IMR-90 (cell line): ENCODE measurements around the gene COX14. TPM values are rescaled to one million over a fixed set of nuclear protein-coding genes. Genes with fewer than 3 reads are reported as not detected.

Experiments used
- ATAC-seq: fragments of 200-7000 bp; cut with Tn5 transposase; 2 replicates; pipeline ENCODE4 v1.9.1; 2020; ENCODE audit warnings: low read depth, mild to moderate bottlenecking, moderate library complexity
- BruUV-seq: library from RNA; stranded (reverse); fragments of 400-500 nt; replicated peaks from 2 replicates; lab custom pipeline; 2021; lab: Mats Ljungman, UMichigan
- CTCF ChIA-PET: fragments of 300-600 bp; formaldehyde crosslinking; extraction: SDS; loops from one replicate; lab custom pipeline; 2021; ENCODE audit warnings: antibody characterized with exemption; lab: Yijun Ruan, JAX
- POLR2A ChIA-PET: fragments of 300-600 bp; sonication (Branson Sonifier 250); formaldehyde crosslinking; loops from one replicate; lab custom pipeline; 2022; ENCODE audit warnings: antibody characterized with exemption; ENCODE audit not compliant: unreplicated experiment; lab: Charles Lee
- DNase-seq: peaks from one replicate; pipeline ENCODE4 v3.0.0; 2013
- H2AFZ ChIP-seq: replicated peaks from 2 replicates; pipeline ENCODE3; 2013; ENCODE audit warnings: low read length, mild to moderate bottlenecking; ENCODE audit not compliant: poor library complexity
- H2AK5ac ChIP-seq: 2 replicates; pipeline ENCODE4 v1.6.1; 2013; ENCODE audit warnings: low read depth, low read length, inconsistent platforms
- H2AK9ac ChIP-seq: replicated peaks from 2 replicates; pipeline ENCODE3; 2013; ENCODE audit warnings: mild to moderate bottlenecking, low read depth, low read length, moderate library complexity; ENCODE audit not compliant: poor library complexity
- H2BK120ac ChIP-seq: 2 replicates; pipeline ENCODE4 v1.6.1; 2013; ENCODE audit warnings: low read depth, low read length, inconsistent platforms
- H2BK15ac ChIP-seq: 3 replicates; pipeline ENCODE4 v1.6.1; 2013; ENCODE audit warnings: low read depth, low read length, inconsistent platforms
- H2BK20ac ChIP-seq: 2 replicates; pipeline ENCODE4 v1.6.1; 2013; ENCODE audit warnings: low read depth, mild to moderate bottlenecking, inconsistent platforms, low read length, moderate library complexity
- H2BK5ac ChIP-seq: 2 replicates; pipeline ENCODE4 v1.6.1; 2013; ENCODE audit warnings: mild to moderate bottlenecking, low read depth, low read length, inconsistent platforms; ENCODE audit not compliant: poor library complexity, severe bottlenecking
- H3K14ac ChIP-seq: replicated peaks from 2 replicates; pipeline ENCODE4 v1.6.1; 2013; ENCODE audit warnings: low read depth, low read length, inconsistent platforms
- H3K18ac ChIP-seq: 2 replicates; pipeline ENCODE4 v1.6.1; 2013; ENCODE audit warnings: low read depth, low read length, control low read depth
- H3K23ac ChIP-seq: 2 replicates; pipeline ENCODE4 v1.6.1; 2013; ENCODE audit warnings: low read depth, low read length, inconsistent platforms
- H3K27ac ChIP-seq: 2 replicates; pipeline ENCODE4 v1.5.1; 2013; ENCODE audit warnings: mild to moderate bottlenecking, control low read depth, low read length; ENCODE audit not compliant: insufficient read depth
- H3K27me3 ChIP-seq: 2 replicates; pipeline ENCODE4 v1.6.1; 2013; ENCODE audit warnings: low read length; ENCODE audit not compliant: control insufficient read depth, insufficient read depth
- H3K36me3 ChIP-seq: 2 replicates; pipeline ENCODE4 v1.6.1; 2013; ENCODE audit warnings: low read length, mixed read lengths; ENCODE audit not compliant: control insufficient read depth, insufficient read depth
- H3K4ac ChIP-seq: 2 replicates; pipeline ENCODE4 v1.6.1; 2013; ENCODE audit warnings: low read depth, low read length, inconsistent platforms
- H3K4me1 ChIP-seq: 2 replicates; pipeline ENCODE4 v1.6.1; 2013; ENCODE audit warnings: low read length, mixed read lengths; ENCODE audit not compliant: control insufficient read depth, insufficient read depth
- H3K4me2 ChIP-seq: 2 replicates; pipeline ENCODE4 v1.6.1; 2013; ENCODE audit warnings: low read depth, mild to moderate bottlenecking, control low read depth, low read length, moderate library complexity
- H3K4me3 ChIP-seq: 2 replicates; pipeline ENCODE4 v1.5.1; 2013; ENCODE audit warnings: low read depth, mild to moderate bottlenecking, control low read depth, low read length, moderate library complexity; ENCODE audit not compliant: insufficient read depth
- H3K56ac ChIP-seq: 2 replicates; pipeline ENCODE4 v1.6.1; 2013; ENCODE audit warnings: low read length, inconsistent platforms; ENCODE audit not compliant: insufficient read depth; ENCODE audit errors: extremely low read depth
- H3K79me1 ChIP-seq, 2 experiments: 2 replicates each; pipeline ENCODE4 v1.6.1; 2013; ENCODE audit warnings: low read length in 2 of 2, inconsistent platforms in 1 of 2, low read depth in 1 of 2
- H3K9ac ChIP-seq: 2 replicates; pipeline ENCODE4 v1.6.1; 2013; ENCODE audit warnings: low read depth, low read length, control low read depth
- H3K9me1 ChIP-seq: 2 replicates; pipeline ENCODE4 v1.6.1; 2013; ENCODE audit warnings: low read length, inconsistent platforms; ENCODE audit not compliant: insufficient read depth
- H3K9me3 ChIP-seq: 2 replicates; pipeline ENCODE4 v1.6.1; 2013; ENCODE audit warnings: low read length; ENCODE audit not compliant: control insufficient read depth, insufficient read depth
- H4K20me1 ChIP-seq: 2 replicates; pipeline ENCODE4 v1.6.1; 2013; ENCODE audit warnings: low read length, inconsistent platforms; ENCODE audit not compliant: insufficient read depth
- H4K5ac ChIP-seq: 2 replicates; pipeline ENCODE4 v1.6.1; 2013; ENCODE audit warnings: mild to moderate bottlenecking, low read depth, low read length, control low read depth
- H4K8ac ChIP-seq, 2 experiments: 2 replicates each; pipeline ENCODE4 v1.6.1; 2013; ENCODE audit warnings: low read depth in 2 of 2, low read length in 2 of 2, control low read depth in 1 of 2, inconsistent platforms in 1 of 2
- H4K91ac ChIP-seq: 2 replicates; pipeline ENCODE4 v1.6.1; 2013; ENCODE audit warnings: low read depth, low read length, inconsistent platforms; ENCODE audit not compliant: insufficient read depth
- FOS ChIP-seq: fragments of 150-350 bp; IDR thresholded peaks from 2 replicates; pipeline ENCODE4 v1.6.1; 2016; ENCODE audit warnings: low read depth, low read length
- MAFK ChIP-seq: IDR thresholded peaks from 2 replicates; pipeline ENCODE4 v1.6.1; 2012; ENCODE audit warnings: low read depth, low read length, improper control_type of control experiment
- MAZ ChIP-seq: IDR thresholded peaks from 2 replicates; pipeline ENCODE4 v1.6.1; 2012; ENCODE audit warnings: low read depth, mild to moderate bottlenecking, low read length, improper control_type of control experiment, moderate library complexity, borderline replicate concordance
- NFE2L2 ChIP-seq: fragments of 150-350 bp; IDR thresholded peaks from 2 replicates; pipeline ENCODE4 v1.6.1; 2016; ENCODE audit warnings: low read depth, mild to moderate bottlenecking, low read length
- RFX5 ChIP-seq: IDR thresholded peaks from 2 replicates; pipeline ENCODE4 v1.8.0; 2012; ENCODE audit warnings: low read depth, mild to moderate bottlenecking, low read length, moderate library complexity
- SMC3 ChIP-seq: fragments of 150-350 bp; IDR thresholded peaks from 2 replicates; pipeline ENCODE4 v1.6.1; 2016; ENCODE audit warnings: low read depth, mild to moderate bottlenecking, antibody characterized with exemption, low read length, moderate library complexity
- WGBS, 2 experiments: methylation state at CpG; one replicate each; pipeline versions ENCODE4 v1.1.5 to v1.1.7; 2013; ENCODE audit warnings: missing lambda C conversion rate in 2 of 2; ENCODE audit not compliant: insufficient read length in 1 of 2; ENCODE audit errors: extremely low coverage in 2 of 2; 5-methylcytosine and 5-hydroxymethylcytosine counted together
- dilution Hi-C: fragments of 300-500 bp; cut with HindIII; formaldehyde crosslinking; loops from one replicate; pipeline ENCODE4 v1.14.3; 2018; ENCODE audit warnings: low sequenced_read_pairs; ENCODE audit not compliant: unreplicated experiment
- in situ Hi-C: fragments of 300-500 bp; cut with MboI; formaldehyde crosslinking; loops from 3 replicates; pipeline ENCODE4 v1.14.3; 2019; ENCODE audit warnings: low sequenced_read_pairs, inconsistent platforms, mixed read lengths
- intact Hi-C: fragments of 100-400 bp; cut with micrococcal nuclease; formaldehyde crosslinking; loops from 2 replicates; pipeline ENCODE4 v1.10.0; 2022
- polyA plus RNA-seq, 3 experiments: library from polyadenylated mRNA; depleted of rRNA; stranded (reverse); fragments of >200 nt; gene quantifications; 2 replicates each; pipeline ENCODE4 v1.2.3, GENCODE V29; 2012; ENCODE audit warnings: low replicate concordance in 1 of 3
- total RNA-seq: library from RNA; depleted of rRNA; stranded (reverse); fragments of >200 nt; gene quantifications from 2 replicates; pipeline ENCODE4 v1.2.3, GENCODE V29; 2012

COX14 gene
- total and polyA plus RNA-seq, 2 of the 4 experiments (the other 2 are of a cell fraction): 30.8 to 81.8 TPM

DNA sequence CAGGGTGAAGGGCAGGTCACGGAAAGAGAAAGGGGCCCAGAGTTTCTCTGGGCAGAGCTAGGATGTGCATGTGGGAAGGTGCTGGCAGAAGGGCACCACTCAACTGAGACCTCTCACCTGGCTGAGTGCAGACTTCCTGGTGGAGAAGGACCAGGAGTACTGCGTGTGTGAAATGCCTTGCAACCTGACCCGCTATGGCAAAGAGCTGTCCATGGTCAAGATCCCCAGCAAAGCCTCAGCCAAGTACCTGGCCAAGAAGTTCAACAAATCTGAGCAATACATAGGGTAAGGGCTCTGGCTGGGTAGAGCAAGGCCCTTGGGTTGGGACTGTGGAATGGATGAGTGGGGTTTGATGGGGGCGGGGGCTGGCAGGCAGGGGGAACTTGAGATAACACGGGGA is 32.3 kb upstream of the COX14 start:
- H3K23ac ChIP-seq: no peak overlapping the region
- H3K4me3 ChIP-seq: no peak overlapping the region
- no peak overlapping the region for H3K18ac ChIP-seq
- H3K4me1 ChIP-seq: peaks cover 5% of the 10 kb centered on the region
- H4K91ac ChIP-seq: no peak overlapping the region
- no peak for TF ChIP-seq NFE2L2
- TF ChIP-seq RFX5: no peak
- no peak for TF ChIP-seq FOS
- TF ChIP-seq MAFK: no peak
- no peak for TF ChIP-seq MAZ
- TF ChIP-seq SMC3: no peak
- no peaks in the 10 kb centered on the region for H3K9me1 ChIP-seq
- no peak overlapping the region for H2BK5ac ChIP-seq
- no peak overlapping the region; the same call in 1 of the 2 replicates for H2AK5ac ChIP-seq
- ChIA-PET POLR2A (no interaction called here), CTCF (no interaction called here)
- H4K5ac ChIP-seq: no peak overlapping the region
- H2BK15ac ChIP-seq: no peak overlapping the region
- H3K4me2 ChIP-seq: no peak overlapping the region
- no peak overlapping the region for H3K4ac ChIP-seq
- no peaks in the 10 kb centered on the region for H3K27me3 ChIP-seq
- 83% methylated on average over 1 of the region's 5 CpGs; no CpG with 5 or more reads in 1 of the 2 experiments for WGBS, 2 experiments
- no peak overlapping the region for H2BK20ac ChIP-seq
- H4K20me1 ChIP-seq: no peaks in the 10 kb centered on the region
- no peaks in the 10 kb centered on the region for H3K36me3 ChIP-seq
- H3K9me3 ChIP-seq: no peaks in the 10 kb centered on the region
- H3K79me1 ChIP-seq: peaks cover 3 to 11% of the 10 kb centered on the region in 2 experiments
- H2BK120ac ChIP-seq: no peak overlapping the region
- H2AK9ac ChIP-seq: no peak overlapping the region
- BruUV-seq: no TSS peak
- dilution Hi-C loops (no loop called here), in situ Hi-C loops (no loop called here), intact Hi-C loops (no loop called here)
- H3K14ac ChIP-seq: no peak overlapping the region
- no peak for DNase-seq
- H2AFZ ChIP-seq: no peak overlapping the region
- no peak overlapping the region for H4K8ac ChIP-seq
- no peak for ATAC-seq
- H3K27ac ChIP-seq: no peak overlapping the region
- no peak overlapping the region for H3K56ac ChIP-seq
- no peak overlapping the region for H3K9ac ChIP-seq
